ENCODE data around the gene CELF5.

DNA sequence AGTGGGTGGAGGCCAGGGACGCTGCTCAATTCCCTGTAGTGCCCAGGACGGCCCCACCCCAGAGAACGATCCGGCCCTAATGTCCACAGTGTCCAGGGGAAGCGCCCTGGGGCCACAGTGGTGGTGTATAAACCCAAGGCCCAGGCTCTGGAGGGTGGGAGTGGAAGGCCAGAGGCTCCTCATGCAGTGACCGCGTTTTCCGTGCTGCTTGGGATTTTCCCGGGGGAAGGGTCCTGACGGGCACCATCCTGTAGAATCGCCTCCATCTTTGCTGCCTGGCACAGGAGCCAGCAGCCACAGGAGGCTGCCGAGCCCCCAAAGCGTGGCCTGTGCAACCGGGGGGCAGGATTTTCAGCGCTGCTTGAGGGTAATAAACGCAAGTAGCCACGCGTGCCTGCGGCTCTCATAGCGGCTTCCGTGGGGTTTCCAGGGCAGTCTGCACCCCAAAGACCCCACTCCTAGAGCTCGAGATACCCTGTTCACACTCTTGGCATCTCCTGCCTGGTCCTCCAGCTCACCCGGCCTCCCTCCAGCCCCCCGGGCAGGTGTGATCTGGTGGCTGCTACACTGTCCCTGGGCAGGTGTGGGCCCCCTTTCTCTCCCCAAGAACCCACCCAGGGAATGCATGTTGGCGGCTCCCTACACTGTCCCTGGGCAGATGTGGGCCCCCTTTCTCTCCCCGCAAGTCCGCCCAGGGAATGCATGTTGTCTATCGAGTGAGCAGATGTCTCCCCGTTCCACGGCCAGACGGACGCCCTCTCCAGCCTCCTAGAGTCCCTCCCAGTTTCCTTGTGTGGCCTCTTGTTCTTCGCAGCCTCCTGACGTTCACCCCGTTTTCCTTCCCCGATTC is 36.6 kb upstream of the CELF5 start:
- TF ChIP-seq EP300 (IDR thresholded peaks at IDR 0.05) (no peak), POLR2A (IDR thresholded peaks at IDR 0.05) (no peak)
- TF ChIP-seq, protein P1, sequence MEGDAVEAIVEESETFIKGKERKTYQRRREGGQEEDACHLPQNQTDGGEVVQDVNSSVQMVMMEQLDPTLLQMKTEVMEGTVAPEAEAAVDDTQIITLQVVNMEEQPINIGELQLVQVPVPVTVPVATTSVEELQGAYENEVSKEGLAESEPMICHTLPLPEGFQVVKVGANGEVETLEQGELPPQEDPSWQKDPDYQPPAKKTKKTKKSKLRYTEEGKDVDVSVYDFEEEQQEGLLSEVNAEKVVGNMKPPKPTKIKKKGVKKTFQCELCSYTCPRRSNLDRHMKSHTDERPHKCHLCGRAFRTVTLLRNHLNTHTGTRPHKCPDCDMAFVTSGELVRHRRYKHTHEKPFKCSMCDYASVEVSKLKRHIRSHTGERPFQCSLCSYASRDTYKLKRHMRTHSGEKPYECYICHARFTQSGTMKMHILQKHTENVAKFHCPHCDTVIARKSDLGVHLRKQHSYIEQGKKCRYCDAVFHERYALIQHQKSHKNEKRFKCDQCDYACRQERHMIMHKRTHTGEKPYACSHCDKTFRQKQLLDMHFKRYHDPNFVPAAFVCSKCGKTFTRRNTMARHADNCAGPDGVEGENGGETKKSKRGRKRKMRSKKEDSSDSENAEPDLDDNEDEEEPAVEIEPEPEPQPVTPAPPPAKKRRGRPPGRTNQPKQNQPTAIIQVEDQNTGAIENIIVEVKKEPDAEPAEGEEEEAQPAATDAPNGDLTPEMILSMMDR (IDR thresholded peaks at IDR 0.05): no peak
